A673 (cell line): ENCODE data around the gene PRR35.

ENCODE experiments used
- EZH2 ChIP-seq: fragments of 200-600 bp; sonication (generic); IDR thresholded peaks from 2 replicates; pipeline ENCODE4 v1.6.1; 2017; ENCODE audit warnings: borderline replicate concordance, low read depth, mild to moderate bottlenecking, mixed read lengths, antibody characterized with exemption, low read length; ENCODE audit not compliant: poor library complexity, severe bottlenecking
- TF ChIP-seq, protein P1 (sequence below): fragments of 300-800, 200-600 bp; sonication (generic); conservative IDR thresholded peaks from 2 replicates; pipeline ENCODE4 v1.5.1; 2017; ENCODE audit warnings: low read depth, mild to moderate bottlenecking, antibody characterized with exemption, low read length, moderate library complexity, mixed read lengths

DNA sequence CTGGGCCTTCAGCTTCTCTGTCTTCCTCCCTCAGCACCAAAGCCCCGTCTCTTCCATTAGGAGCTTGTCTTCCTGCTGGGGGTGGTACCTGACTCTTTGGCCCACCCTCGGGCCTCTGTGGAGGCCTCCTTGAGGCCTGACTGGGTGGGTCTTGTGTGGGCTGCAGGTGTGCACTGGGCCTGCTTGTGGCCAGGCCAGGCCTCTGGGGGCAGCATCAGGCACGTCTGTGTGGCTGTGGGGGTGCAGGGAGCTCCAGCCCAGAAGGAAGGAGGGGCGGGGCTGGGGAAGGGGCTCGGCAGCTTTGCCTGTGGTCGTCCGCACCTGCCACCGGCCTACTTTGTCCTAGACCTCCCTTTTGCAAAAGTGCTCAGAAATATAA is 16.6 kb downstream of the PRR35 start:
- TF ChIP-seq, protein P1, sequence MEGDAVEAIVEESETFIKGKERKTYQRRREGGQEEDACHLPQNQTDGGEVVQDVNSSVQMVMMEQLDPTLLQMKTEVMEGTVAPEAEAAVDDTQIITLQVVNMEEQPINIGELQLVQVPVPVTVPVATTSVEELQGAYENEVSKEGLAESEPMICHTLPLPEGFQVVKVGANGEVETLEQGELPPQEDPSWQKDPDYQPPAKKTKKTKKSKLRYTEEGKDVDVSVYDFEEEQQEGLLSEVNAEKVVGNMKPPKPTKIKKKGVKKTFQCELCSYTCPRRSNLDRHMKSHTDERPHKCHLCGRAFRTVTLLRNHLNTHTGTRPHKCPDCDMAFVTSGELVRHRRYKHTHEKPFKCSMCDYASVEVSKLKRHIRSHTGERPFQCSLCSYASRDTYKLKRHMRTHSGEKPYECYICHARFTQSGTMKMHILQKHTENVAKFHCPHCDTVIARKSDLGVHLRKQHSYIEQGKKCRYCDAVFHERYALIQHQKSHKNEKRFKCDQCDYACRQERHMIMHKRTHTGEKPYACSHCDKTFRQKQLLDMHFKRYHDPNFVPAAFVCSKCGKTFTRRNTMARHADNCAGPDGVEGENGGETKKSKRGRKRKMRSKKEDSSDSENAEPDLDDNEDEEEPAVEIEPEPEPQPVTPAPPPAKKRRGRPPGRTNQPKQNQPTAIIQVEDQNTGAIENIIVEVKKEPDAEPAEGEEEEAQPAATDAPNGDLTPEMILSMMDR: no peak
- TF ChIP-seq EZH2: no peak
